ENCODE data around the gene MSTN.

MSTN gene

DNA sequence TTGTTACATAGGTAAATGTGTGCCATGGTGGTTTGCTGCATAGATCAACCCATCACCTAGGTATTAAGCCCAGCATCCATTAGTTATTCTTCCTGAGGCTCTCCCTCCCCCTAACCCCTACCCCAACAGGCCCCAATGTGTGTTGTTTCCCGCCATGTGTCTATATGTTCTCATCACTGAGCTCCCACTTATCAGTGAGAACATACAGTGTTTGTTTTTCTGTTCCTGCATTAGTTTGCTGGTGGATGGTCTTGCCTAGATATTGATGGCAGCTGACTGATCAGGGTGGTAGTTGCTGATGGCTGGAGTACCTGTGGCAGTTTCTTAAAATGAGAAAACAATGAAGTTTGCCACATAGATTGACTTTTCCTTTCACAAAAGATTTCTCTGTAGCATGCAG, 34.6 kb upstream of the MSTN start:
- no peaks in the 10 kb centered on the region for H3K36me3 ChIP-seq (ENCODE audit: control insufficient read depth, insufficient read depth, low read length)
- no peaks in the 10 kb centered on the region for H3K9me3 ChIP-seq (ENCODE audit: control insufficient read depth, low read length)
- H3K4me3 ChIP-seq (ENCODE audit: low read depth, low read length): no peak overlapping the region
- H3K4me2 ChIP-seq (ENCODE audit: low read length): no peak overlapping the region
- H3K27ac ChIP-seq: no peak overlapping the region
- TF ChIP-seq, protein P1, sequence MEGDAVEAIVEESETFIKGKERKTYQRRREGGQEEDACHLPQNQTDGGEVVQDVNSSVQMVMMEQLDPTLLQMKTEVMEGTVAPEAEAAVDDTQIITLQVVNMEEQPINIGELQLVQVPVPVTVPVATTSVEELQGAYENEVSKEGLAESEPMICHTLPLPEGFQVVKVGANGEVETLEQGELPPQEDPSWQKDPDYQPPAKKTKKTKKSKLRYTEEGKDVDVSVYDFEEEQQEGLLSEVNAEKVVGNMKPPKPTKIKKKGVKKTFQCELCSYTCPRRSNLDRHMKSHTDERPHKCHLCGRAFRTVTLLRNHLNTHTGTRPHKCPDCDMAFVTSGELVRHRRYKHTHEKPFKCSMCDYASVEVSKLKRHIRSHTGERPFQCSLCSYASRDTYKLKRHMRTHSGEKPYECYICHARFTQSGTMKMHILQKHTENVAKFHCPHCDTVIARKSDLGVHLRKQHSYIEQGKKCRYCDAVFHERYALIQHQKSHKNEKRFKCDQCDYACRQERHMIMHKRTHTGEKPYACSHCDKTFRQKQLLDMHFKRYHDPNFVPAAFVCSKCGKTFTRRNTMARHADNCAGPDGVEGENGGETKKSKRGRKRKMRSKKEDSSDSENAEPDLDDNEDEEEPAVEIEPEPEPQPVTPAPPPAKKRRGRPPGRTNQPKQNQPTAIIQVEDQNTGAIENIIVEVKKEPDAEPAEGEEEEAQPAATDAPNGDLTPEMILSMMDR (IDR thresholded peaks at IDR 0.05): no peak
- no peaks in the 10 kb centered on the region for H3K4me1 ChIP-seq
- H3K27me3 ChIP-seq (ENCODE audit: control insufficient read depth, insufficient read depth, low read length): no peaks in the 10 kb centered on the region
- H3K79me2 ChIP-seq: no peaks in the 10 kb centered on the region
- no peak overlapping the region for H3K9ac ChIP-seq
- H2AFZ ChIP-seq: no peak overlapping the region

DNA sequence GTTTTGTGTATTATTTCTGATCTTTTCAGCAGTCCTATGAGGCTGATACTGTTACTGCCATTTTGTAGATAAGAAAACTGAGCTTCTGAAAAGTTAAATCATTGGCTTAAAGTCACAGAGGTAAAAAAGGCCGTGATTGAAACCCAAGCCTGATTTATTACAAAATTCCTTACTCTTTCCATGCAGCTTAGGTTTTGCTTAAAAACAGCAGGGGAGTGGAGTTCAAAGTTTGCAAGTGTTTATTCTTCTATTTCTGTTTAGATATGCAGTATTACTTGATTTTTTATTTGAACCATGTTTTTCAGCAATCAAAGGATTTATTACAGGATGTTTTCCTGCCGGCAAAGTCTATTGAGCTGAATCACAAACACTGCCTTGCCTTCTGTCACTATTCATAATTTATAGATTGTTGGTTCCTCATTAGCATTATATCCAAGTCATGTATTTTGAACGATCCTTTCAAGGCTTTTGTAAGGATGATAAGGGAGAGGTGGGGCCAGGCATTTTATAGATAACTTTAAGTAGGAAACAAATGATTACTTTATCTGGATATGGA, 31.9 kb upstream of the MSTN start:
- Histone ChIP-seq H2AFZ (no peak overlapping the region), H3K4me3 (ENCODE audit: low read depth, low read length) (no peak overlapping the region), H3K9me3 (ENCODE audit: control insufficient read depth, low read length) (no peaks in the 10 kb centered on the region), H3K27me3 (ENCODE audit: control insufficient read depth, insufficient read depth, low read length) (no peaks in the 10 kb centered on the region), H3K4me2 (ENCODE audit: low read length) (no peak overlapping the region), H3K79me2 (no peaks in the 10 kb centered on the region), H3K9ac (no peak overlapping the region), H3K4me1 (no peaks in the 10 kb centered on the region), H3K27ac (no peak overlapping the region), H3K36me3 (ENCODE audit: control insufficient read depth, insufficient read depth, low read length) (no peaks in the 10 kb centered on the region)
- TF ChIP-seq, protein P1 (IDR thresholded peaks at IDR 0.05): no peak

DNA sequence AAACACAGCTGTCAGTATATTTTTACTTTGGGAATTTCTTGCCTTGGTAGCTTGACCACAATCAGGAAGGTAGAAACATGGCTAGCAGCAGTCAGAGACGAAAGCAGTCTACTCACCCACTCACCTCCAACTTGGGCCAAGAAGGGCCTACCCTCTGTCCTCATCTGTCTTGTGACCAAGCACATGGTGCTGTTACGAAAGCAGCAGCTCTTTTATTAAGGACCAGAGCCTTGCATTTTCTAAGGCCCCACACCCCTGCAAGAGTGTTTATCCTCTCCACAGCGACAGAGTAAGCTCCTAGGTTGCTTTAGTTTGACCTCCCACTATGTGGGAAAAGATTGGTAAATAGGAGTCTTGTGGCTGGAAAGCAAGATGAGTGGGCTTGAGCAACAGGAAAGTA, 31.3 kb upstream of the MSTN start:
- no peaks in the 10 kb centered on the region for H3K27me3 ChIP-seq (ENCODE audit: control insufficient read depth, insufficient read depth, low read length)
- H3K9me3 ChIP-seq (ENCODE audit: control insufficient read depth, low read length): no peaks in the 10 kb centered on the region
- no peak overlapping the region for H3K9ac ChIP-seq
- no peaks in the 10 kb centered on the region for H3K36me3 ChIP-seq (ENCODE audit: control insufficient read depth, insufficient read depth, low read length)
- TF ChIP-seq, protein P1 (IDR thresholded peaks at IDR 0.05): no peak
- no peak overlapping the region for H2AFZ ChIP-seq
- H3K4me2 ChIP-seq (ENCODE audit: low read length): no peak overlapping the region
- no peak overlapping the region for H3K27ac ChIP-seq
- no peaks in the 10 kb centered on the region for H3K79me2 ChIP-seq
- H3K4me3 ChIP-seq (ENCODE audit: low read depth, low read length): no peak overlapping the region
- H3K4me1 ChIP-seq: no peaks in the 10 kb centered on the region

DNA sequence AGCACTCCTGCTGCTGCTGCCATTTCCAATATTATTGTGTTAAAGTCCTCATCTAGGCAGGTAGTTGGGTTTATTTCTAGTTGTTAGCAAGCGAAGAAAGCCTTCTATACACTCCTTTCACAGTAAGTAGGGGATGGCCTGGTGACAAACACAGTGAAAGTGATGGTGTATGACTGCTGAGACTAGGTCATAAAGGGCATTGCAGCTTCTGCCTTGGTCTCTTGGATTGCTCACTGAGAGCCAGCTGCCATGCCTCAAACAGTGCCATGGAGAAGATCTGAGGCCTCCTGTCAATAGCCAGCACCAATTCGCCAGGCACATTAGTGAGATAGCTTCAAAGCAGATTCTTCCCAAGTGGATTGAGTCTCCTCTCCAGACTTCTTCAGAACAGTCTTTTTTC, 27.6 kb upstream of the MSTN start:
- TF ChIP-seq, protein P1 (IDR thresholded peaks at IDR 0.05): no peak
- Histone ChIP-seq H2AFZ (no peak overlapping the region), H3K27ac (no peak overlapping the region), H3K9me3 (ENCODE audit: control insufficient read depth, low read length) (no peaks in the 10 kb centered on the region), H3K4me1 (no peaks in the 10 kb centered on the region), H3K4me2 (ENCODE audit: low read length) (no peak overlapping the region), H3K27me3 (ENCODE audit: control insufficient read depth, insufficient read depth, low read length) (no peaks in the 10 kb centered on the region), H3K36me3 (ENCODE audit: control insufficient read depth, insufficient read depth, low read length) (no peaks in the 10 kb centered on the region), H3K4me3 (ENCODE audit: low read depth, low read length) (no peak overlapping the region), H3K9ac (no peak overlapping the region), H3K79me2 (no peaks in the 10 kb centered on the region)

DNA sequence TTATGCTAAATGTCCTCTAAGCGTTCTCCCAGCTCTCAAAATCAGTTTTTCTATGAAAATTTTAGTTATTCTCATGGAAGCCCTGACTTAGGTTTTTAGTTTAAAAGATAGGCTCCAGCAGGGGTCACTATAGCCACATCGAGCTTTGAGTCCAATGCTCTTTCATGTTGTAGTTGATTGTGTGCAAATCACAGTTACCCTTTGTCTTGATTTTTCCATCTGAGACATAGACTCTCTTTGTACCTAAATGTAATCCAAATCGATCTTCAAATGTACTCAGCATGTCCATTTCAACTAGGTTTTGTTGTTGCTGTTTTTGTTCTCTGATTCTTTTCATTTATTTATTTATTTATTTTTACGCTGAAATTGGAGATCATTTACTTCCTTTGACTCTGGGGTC, 26.4 kb upstream of the MSTN start:
- Histone ChIP-seq H3K4me1 (no peaks in the 10 kb centered on the region), H2AFZ (no peak overlapping the region), H3K27me3 (ENCODE audit: control insufficient read depth, insufficient read depth, low read length) (no peaks in the 10 kb centered on the region), H3K9me3 (ENCODE audit: control insufficient read depth, low read length) (no peaks in the 10 kb centered on the region), H3K27ac (no peak overlapping the region), H3K4me2 (ENCODE audit: low read length) (no peak overlapping the region), H3K79me2 (no peaks in the 10 kb centered on the region), H3K36me3 (ENCODE audit: control insufficient read depth, insufficient read depth, low read length) (no peaks in the 10 kb centered on the region), H3K4me3 (ENCODE audit: low read depth, low read length) (no peak overlapping the region), H3K9ac (no peak overlapping the region)
- TF ChIP-seq, protein P1 (IDR thresholded peaks at IDR 0.05): peak; percentile 78

Measured in parathyroid adenoma (tissue), 2 donors.